Measurements from ENCODE around the gene CDC123.

DNA sequence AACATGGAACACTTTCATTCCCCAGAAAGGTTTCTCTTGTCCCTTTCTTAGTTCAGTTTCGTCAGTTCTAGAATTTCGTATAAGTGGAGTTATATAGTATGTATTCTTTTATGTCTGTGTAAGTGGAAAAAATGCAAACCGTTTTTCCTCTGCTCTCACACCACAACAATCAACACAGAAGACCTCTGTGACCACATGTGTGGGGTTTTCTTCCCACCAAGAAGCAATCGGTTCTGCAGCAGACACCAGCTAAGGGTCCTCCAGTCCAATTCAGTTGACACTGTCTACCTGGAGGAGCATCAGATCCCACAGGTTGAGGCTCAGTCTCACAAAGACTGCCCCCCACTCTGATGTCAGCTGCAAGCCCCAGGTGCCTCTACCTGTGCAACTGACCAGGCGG, 6.2 kb downstream of the CDC123 start:
- TF ChIP-seq HEYL (CRISPR knock-in tag; IDR thresholded peaks at IDR 0.05) (no peak), TP53 (CRISPR knock-in tag; IDR thresholded peaks at IDR 0.05) (no peak), POLR2A (IDR thresholded peaks at IDR 0.05; ENCODE audit: low read length) (no peak)
